RWPE1 (cell line): ENCODE data around the gene VCL.
"Not testable (repeated sequence)": the region's sequence is repeated elsewhere in the genome, so short reads cannot be mapped to it uniquely, and the experiment has no call there.

Experiments used
- CTCF ChIA-PET: fragments of 350-600 bp; sonication (Branson Sonifier 250); formaldehyde crosslinking; extraction: SDS; loops from one replicate; lab custom pipeline; 2021; lab: Yijun Ruan, JAX
- POLR2A ChIA-PET: fragments of 400-600 bp; formaldehyde crosslinking; extraction: SDS; loops from one replicate; lab custom pipeline; 2020; ENCODE audit warnings: antibody characterized with exemption; ENCODE audit not compliant: low non-redundant PET; lab: Yijun Ruan, JAX
- DNase-seq: peaks from one replicate; pipeline ENCODE4 v3.0.0; 2012; ENCODE audit warnings: low spot score
- H3K27ac ChIP-seq: fragments of 450-650 bp; 2 replicates; pipeline ENCODE4 v1.5.1; 2017
- TF ChIP-seq, protein P1 (sequence below): fragments of 450-650 bp; conservative IDR thresholded peaks from 2 replicates; pipeline ENCODE4 v1.5.1; 2017; ENCODE audit warnings: low read depth, mild to moderate bottlenecking

Gene VCL

DNA sequence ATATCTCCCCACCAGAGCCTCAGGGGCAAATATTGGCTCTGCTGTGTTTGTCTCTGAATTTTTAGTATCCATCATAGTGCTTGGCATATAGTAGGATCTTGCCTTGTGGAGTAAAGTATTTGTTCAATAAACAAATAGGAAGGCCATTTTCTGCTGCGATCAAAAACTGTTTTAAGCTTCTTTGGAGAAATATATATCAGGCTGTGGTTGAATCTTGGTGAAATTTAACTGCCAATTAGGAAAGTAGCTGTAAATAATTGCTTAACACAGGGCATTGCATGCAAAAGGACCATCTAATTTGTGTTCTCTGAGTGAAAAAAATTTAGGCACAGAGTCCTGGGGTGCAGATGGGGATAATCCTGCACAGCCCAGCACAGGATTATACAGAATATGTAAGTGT, 15.1 kb downstream of the VCL start:
- DNase-seq: no peak
- ChIA-PET POLR2A (no interaction called here), CTCF (interaction anchor here (0.5 to 1.2 kb wide), 2 partner anchors 133 to 441 kb away, joined by 3 to 10 read pairs; no protein-coding TSS in a partner anchor)
- no peak overlapping the region for H3K27ac ChIP-seq
- TF ChIP-seq, protein P1, sequence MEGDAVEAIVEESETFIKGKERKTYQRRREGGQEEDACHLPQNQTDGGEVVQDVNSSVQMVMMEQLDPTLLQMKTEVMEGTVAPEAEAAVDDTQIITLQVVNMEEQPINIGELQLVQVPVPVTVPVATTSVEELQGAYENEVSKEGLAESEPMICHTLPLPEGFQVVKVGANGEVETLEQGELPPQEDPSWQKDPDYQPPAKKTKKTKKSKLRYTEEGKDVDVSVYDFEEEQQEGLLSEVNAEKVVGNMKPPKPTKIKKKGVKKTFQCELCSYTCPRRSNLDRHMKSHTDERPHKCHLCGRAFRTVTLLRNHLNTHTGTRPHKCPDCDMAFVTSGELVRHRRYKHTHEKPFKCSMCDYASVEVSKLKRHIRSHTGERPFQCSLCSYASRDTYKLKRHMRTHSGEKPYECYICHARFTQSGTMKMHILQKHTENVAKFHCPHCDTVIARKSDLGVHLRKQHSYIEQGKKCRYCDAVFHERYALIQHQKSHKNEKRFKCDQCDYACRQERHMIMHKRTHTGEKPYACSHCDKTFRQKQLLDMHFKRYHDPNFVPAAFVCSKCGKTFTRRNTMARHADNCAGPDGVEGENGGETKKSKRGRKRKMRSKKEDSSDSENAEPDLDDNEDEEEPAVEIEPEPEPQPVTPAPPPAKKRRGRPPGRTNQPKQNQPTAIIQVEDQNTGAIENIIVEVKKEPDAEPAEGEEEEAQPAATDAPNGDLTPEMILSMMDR: no peak

DNA sequence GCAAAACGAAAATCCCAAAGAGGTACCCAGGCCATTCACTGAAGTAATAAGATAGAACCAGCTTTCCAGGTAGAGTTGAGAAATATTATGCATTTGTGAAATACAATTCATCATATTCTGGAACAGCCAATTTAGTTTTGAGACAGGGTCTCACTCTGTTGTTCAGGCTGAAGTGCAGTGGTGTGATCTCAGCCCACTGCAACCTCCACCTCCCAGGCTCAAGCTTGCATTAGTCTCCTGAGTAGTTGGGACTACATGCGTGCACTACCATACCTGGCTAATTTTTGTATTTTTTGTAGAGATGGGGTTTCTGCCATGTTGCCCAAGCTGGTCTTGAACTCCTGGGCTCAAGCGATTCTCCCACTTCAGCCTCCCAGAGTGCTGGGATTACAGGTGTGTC, 16.7 kb downstream of the VCL start:
- POLR2A ChIA-PET, DNase-seq, H3K27ac ChIP-seq: not testable (repeated sequence)
- CTCF ChIA-PET: interaction anchor here (0.6 kb wide), 2 partner anchors 12 to 67 kb away, joined by 5 read pairs; no protein-coding TSS in a partner anchor

DNA sequence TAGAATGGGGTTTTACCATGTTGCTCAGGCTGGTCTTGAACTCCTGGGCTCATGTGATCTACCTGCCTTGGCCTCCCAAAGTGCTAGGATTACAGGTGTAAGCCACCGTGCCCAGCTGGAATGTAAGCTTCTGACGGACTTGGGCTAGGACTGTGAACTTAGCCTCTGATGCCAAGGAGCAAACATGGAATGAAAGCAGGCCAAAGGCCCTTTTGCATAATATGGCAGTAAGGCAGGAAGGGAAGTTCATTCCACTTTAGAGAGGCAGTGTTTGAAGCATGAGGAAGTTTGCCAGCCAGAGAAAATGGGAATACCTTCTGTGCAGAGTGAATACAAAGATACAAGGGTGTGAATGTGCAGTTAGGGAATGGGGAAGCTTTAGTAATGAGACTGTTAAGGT, 20.3 kb downstream of the VCL start:
- no peak for DNase-seq
- H3K27ac ChIP-seq: no peak overlapping the region
- CTCF ChIA-PET: no interaction called here
- TF ChIP-seq, protein P1: no peak
- POLR2A ChIA-PET: no interaction called here

DNA sequence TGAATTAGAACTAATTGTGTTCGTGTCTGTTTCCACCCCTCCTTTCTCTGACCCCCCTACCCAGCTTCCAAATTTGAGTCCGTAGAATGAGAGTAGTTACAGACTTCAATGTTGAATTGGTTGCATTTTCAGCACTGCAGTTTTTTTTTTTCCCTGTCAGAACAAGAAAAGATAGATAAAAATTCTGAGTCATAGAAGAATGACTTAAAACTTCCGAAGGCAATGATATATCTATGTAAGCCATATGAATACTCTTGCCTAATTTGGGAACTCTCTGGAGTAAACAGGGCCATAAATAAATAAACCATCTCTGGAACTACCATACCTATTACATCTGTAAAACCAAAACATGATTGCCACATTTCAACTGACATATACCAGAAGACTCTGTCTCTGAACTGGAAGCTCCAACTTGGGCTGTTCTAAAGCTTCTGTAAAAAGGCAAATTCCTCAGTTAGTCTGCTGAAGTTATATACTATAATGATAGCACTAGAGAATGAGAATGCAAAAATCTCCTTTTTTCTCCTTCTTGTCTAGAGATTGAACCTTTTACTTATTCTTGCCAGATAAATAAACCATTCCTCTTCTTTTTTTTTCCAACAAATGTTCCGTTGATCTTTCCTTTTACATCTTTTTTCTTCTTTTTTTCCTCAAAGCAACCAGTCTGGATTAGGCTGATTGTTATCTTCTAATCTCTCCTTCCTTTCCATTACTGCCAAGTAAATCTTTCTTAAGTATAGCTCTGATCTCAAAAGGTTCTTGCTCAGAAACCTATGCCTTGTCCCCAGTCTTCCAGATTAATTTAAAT, 23.5 kb downstream of the VCL start:
- POLR2A ChIA-PET: no interaction called here
- TF ChIP-seq, protein P1: no peak
- DNase-seq: peak; percentile 64
- no peak overlapping the region for H3K27ac ChIP-seq
- CTCF ChIA-PET: interaction anchor here (0.5 to 1.2 kb wide), 3 partner anchors 22 to 1579 kb away, joined by 4 to 5 read pairs (median 5); no protein-coding TSS in a partner anchor

DNA sequence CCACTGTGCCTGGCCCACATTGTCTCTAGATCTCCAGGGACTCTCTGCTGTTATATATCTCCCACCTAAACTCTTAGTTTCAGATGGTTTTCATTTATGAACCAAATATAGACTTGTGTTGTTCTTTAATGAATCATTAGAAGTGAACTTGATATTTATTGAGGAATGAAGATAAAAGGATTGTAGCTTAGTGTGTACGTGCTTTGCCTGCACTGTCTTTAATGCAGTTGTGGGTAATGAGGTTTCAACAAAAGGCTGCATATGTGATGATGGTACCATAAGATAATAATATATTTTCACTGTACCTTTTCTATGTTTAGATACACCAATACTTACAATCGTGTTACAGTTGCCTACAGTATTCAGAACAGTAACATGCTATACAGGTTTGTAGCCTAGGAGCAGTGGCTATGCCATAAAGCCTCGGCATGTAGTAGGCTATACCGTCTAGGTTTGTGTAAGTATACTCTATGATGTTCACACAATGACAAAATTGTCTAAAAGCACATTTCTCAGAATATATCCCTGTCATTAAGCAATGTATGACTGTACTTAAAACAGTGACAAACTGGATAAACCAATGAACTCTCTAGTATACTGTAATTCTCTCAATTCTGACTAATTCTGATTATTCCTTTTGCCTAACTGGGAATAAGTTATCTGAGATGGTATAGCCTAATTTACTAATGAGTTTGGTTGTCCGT, 25.2 kb downstream of the VCL start:
- H3K27ac ChIP-seq: no peak overlapping the region
- TF ChIP-seq, protein P1: no peak
- ChIA-PET CTCF (interaction anchor here (0.6 kb wide), 1 partner anchor 39 kb away, joined by 6 read pairs; no protein-coding TSS in a partner anchor), POLR2A (no interaction called here)
- no peak for DNase-seq

DNA sequence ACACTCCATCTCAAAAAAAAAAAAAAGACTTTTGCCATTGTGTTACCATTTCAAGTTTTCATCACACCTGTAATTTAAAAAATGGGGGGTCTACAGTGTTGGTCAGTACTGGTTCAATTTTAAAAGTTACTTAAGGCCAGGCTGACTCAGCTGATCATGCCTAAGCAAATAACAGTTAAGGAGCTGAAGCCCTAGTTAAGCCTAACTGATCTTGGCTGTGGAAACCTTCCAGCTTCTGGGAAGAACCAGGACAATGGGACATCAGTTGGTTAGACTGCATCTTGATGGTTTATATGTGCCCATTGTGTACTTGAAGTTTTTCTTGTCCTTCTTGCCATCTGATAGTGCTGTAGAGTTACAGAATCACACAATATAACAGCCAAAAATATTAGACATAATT, 26.7 kb downstream of the VCL start:
- POLR2A ChIA-PET: no interaction called here
- TF ChIP-seq, protein P1: no peak
- no peak overlapping the region for H3K27ac ChIP-seq
- DNase-seq: no peak
- CTCF ChIA-PET: interaction anchor here (0.6 to 1.5 kb wide), 2 partner anchors 11 to 25 kb away, joined by 5 to 6 read pairs; no protein-coding TSS in a partner anchor
